KOPT-K1 (cell line): Measurements from ENCODE around the gene CRTC2.

ENCODE experiments used
- H3K27ac ChIP-seq: fragments of 200-600 bp; sonication (generic); 2 replicates; pipeline ENCODE4 v1.5.1; 2016; ENCODE audit warnings: antibody characterized with exemption, mild to moderate bottlenecking, low read depth, low read length; ENCODE audit not compliant: poor library complexity, severe bottlenecking
- H3K36me3 ChIP-seq: fragments of 200-600 bp; sonication (generic); 2 replicates; pipeline ENCODE4 v1.5.1; 2017; ENCODE audit warnings: antibody characterized with exemption, mild to moderate bottlenecking, low read length, moderate library complexity; ENCODE audit not compliant: insufficient read depth
- H3K9me3 ChIP-seq: fragments of 200-600 bp; sonication (generic); 2 replicates; pipeline ENCODE4 v1.5.1; 2017; ENCODE audit warnings: antibody characterized with exemption, low read length, mild to moderate bottlenecking; ENCODE audit not compliant: insufficient read depth, poor library complexity, severe bottlenecking

CRTC2 gene

GRCh38 chr1:153962088-153963029 lies 3.9 kb upstream of the CRTC2 start:
- Histone ChIP-seq H3K9me3 (no peaks in the 10 kb centered on the region), H3K27ac (peak overlapping the region; percentile 79), H3K36me3 (peaks cover 17% of the 10 kb centered on the region; the same call in 1 of the 2 replicates)

- Histone ChIP-seq H3K27ac (no peak overlapping the region), H3K9me3 (no peaks in the 10 kb centered on the region), H3K36me3 (peaks cover 17% of the 10 kb centered on the region; the same call in 1 of the 2 replicates)
Measured at GRCh38 chr1:153961421-153961820, 3.0 kb upstream of the CRTC2 start.

GRCh38 chr1:153960206-153960605 lies 1.8 kb upstream of the CRTC2 start:
- Histone ChIP-seq H3K27ac (no peak overlapping the region), H3K36me3 (peaks cover 17% of the 10 kb centered on the region; the same call in 1 of the 2 replicates), H3K9me3 (no peaks in the 10 kb centered on the region)

- Histone ChIP-seq H3K9me3 (no peaks in the 10 kb centered on the region), H3K27ac (no peak overlapping the region), H3K36me3 (peaks cover 23% of the 10 kb centered on the region; the same call in 1 of the 2 replicates)
Measured at GRCh38 chr1:153959454-153959853, 1.0 kb upstream of the CRTC2 start.

GRCh38 chr1:153958961-153959260 lies 499 bp upstream of the CRTC2 start:
- no peak overlapping the region for H3K27ac ChIP-seq
- peaks cover 28% of the 10 kb centered on the region for H3K36me3 ChIP-seq
- H3K9me3 ChIP-seq = no peaks in the 10 kb centered on the region

GRCh38 chr1:153957744-153958110 lies 685 bp downstream of the CRTC2 start:
- no peaks in the 10 kb centered on the region for H3K9me3 ChIP-seq
- peak overlapping the region; percentile 86 for H3K27ac ChIP-seq
- H3K36me3 ChIP-seq = peaks cover 38% of the 10 kb centered on the region

GRCh38 chr1:153956997-153957715 lies 1.3 kb downstream of the CRTC2 start:
- Histone ChIP-seq H3K36me3 (peaks cover 44% of the 10 kb centered on the region), H3K27ac (peak overlapping the region; percentile 86), H3K9me3 (no peaks in the 10 kb centered on the region)

- Histone ChIP-seq H3K9me3 (no peaks in the 10 kb centered on the region), H3K27ac (no peak overlapping the region), H3K36me3 (peaks cover 57% of the 10 kb centered on the region)
Measured at GRCh38 chr1:153954826-153955225, 3.6 kb downstream of the CRTC2 start.

GRCh38 chr1:153953859-153954365 lies 4.5 kb downstream of the CRTC2 start:
- H3K27ac ChIP-seq = no peak overlapping the region
- H3K9me3 ChIP-seq = no peaks in the 10 kb centered on the region
- H3K36me3 ChIP-seq = peaks cover 59% of the 10 kb centered on the region

GRCh38 chr1:153951801-153952200 lies 6.6 kb downstream of the CRTC2 start:
- Histone ChIP-seq H3K36me3 (peaks cover 73% of the 10 kb centered on the region), H3K27ac (no peak overlapping the region), H3K9me3 (no peaks in the 10 kb centered on the region)

GRCh38 chr1:153951183-153951582 lies 7.2 kb downstream of the CRTC2 start:
- H3K27ac ChIP-seq = no peak overlapping the region
- H3K9me3 ChIP-seq = no peaks in the 10 kb centered on the region
- peaks cover 73% of the 10 kb centered on the region for H3K36me3 ChIP-seq

- no peaks in the 10 kb centered on the region for H3K9me3 ChIP-seq
- peaks cover 65% of the 10 kb centered on the region for H3K36me3 ChIP-seq
- peak within 1 kb of the TSS; percentile 86 for H3K27ac ChIP-seq
Measured at GRCh38 chr1:153946622-153947241, 11.7 kb downstream of the CRTC2 start, which contains the start of gene DENND4B. DENND4B (minus strand) TSS chr1:153946718; CDS start chr1:153944374, 2,344 bp downstream.

GRCh38 chr1:153945795-153946621 lies 12.4 kb downstream of the CRTC2 start:
- Histone ChIP-seq H3K27ac (peak overlapping the region; percentile 86), H3K9me3 (no peaks in the 10 kb centered on the region), H3K36me3 (peaks cover 65% of the 10 kb centered on the region)

- H3K36me3 ChIP-seq = peaks cover 65% of the 10 kb centered on the region
- H3K27ac ChIP-seq = peak overlapping the region; percentile 86
- no peaks in the 10 kb centered on the region for H3K9me3 ChIP-seq
Measured at GRCh38 chr1:153945131-153945794, 13.1 kb downstream of the CRTC2 start.
